Loucy (cell line): ENCODE results near the gene ELMO1.

Source experiments
- H2AFZ ChIP-seq: fragments of 200-600 bp; sonication (generic); 2 replicates; pipeline ENCODE4 v1.6.0; 2016; ENCODE audit warnings: antibody characterized with exemption, mild to moderate bottlenecking, low read length, moderate library complexity
- H3F3A ChIP-seq: fragments of 200-600 bp; 2 replicates; pipeline ENCODE4 v1.6.0; 2016; ENCODE audit warnings: antibody characterized with exemption, low read depth, mild to moderate bottlenecking
- H3K27me3 ChIP-seq: fragments of 200-600 bp; sonication (generic); 2 replicates; pipeline ENCODE4 v1.6.1; 2014; ENCODE audit warnings: low read length, mild to moderate bottlenecking; ENCODE audit not compliant: insufficient read depth, poor library complexity, severe bottlenecking
- H3K36me3 ChIP-seq: fragments of 200-600 bp; sonication (generic); 2 replicates; pipeline ENCODE4 v1.6.1; 2016; ENCODE audit warnings: low read length; ENCODE audit not compliant: insufficient read depth
- H3K4me1 ChIP-seq: fragments of 200-600 bp; sonication (generic); 2 replicates; pipeline ENCODE4 v1.5.1; 2014; ENCODE audit warnings: low read length, mild to moderate bottlenecking; ENCODE audit not compliant: insufficient read depth, poor library complexity, severe bottlenecking
- H3K4me2 ChIP-seq: fragments of 200-600 bp; sonication (generic); 2 replicates; pipeline ENCODE4 v1.6.0; 2014; ENCODE audit warnings: antibody characterized with exemption, low read length, low read depth, mild to moderate bottlenecking; ENCODE audit not compliant: poor library complexity, severe bottlenecking
- H3K4me3 ChIP-seq: fragments of 200-600 bp; sonication (generic); 2 replicates; pipeline ENCODE4 v1.5.1; 2014; ENCODE audit warnings: low read length, mild to moderate bottlenecking, mixed read lengths; ENCODE audit not compliant: poor library complexity, severe bottlenecking
- H3K79me2 ChIP-seq: fragments of 200-600 bp; sonication (generic); 2 replicates; pipeline ENCODE4 v1.6.1; 2014; ENCODE audit warnings: low read length; ENCODE audit not compliant: insufficient read depth
- H3K9ac ChIP-seq: fragments of 200-600 bp; sonication (generic); 2 replicates; pipeline ENCODE4 v1.6.0; 2014; ENCODE audit warnings: mild to moderate bottlenecking, low read depth, low read length, moderate library complexity; ENCODE audit not compliant: poor library complexity, severe bottlenecking
- H3K9me2 ChIP-seq: fragments of 200-600 bp; sonication (generic); replicated peaks from 2 replicates; pipeline ENCODE4 v1.6.1; 2016; ENCODE audit warnings: low read depth, low read length, mixed read lengths
- H3K9me3 ChIP-seq: fragments of 200-600 bp; sonication (generic); 2 replicates; pipeline ENCODE4 v1.6.1; 2014; ENCODE audit warnings: mild to moderate bottlenecking, antibody characterized with exemption, low read length, low read depth; ENCODE audit not compliant: insufficient read depth
- H4K20me1 ChIP-seq: fragments of 200-600 bp; sonication (generic); 2 replicates; pipeline ENCODE4 v1.6.0; 2014; ENCODE audit warnings: antibody characterized with exemption, low read length, mild to moderate bottlenecking; ENCODE audit not compliant: insufficient read depth, poor library complexity, severe bottlenecking
- EZH2phosphoT487 ChIP-seq: fragments of 200-600 bp; IDR thresholded peaks from 2 replicates; pipeline ENCODE4 v1.6.1; 2018; ENCODE audit warnings: antibody characterized with exemption, mild to moderate bottlenecking, moderate library complexity, borderline replicate concordance
- TF ChIP-seq, protein P1 (sequence below): fragments of 200-600 bp; sonication (generic); conservative IDR thresholded peaks from 2 replicates; pipeline ENCODE4 v1.5.1; 2014; ENCODE audit warnings: mild to moderate bottlenecking, antibody characterized with exemption, low read length

Gene ELMO1

DNA sequence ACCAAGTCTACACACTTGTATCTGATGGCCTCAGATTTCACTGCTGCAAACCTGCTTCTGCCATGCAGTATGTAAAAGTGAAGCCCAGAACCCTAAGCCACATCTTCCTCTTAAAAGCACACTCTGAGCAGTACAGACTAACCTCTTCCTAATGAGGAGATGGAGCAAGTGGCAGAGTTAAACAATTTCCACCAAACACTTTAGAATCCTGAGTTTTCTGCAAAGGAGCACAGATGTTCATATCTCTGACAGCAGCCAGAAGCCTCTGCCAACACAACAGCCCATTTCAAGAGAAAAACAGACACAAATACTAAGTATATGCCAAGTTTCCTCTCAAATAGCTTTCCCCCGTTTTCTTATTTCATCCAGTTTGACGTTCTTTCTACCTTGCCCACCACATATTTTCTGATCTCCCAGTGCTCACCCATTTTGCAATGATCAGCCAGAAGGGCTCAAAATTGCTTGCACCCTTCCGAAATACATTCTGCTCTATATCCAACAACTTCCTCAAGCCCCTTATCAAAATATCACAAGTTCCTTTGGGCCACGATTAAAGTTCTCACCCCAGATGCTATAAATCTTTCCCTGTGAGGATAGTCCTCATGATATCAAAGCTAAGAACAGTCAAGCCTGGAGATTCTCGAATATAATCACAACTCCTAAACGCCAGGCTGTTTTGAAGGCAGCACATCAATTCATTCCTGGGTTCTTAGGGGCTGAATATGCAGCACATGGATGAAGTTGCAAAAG lies 27.5 kb downstream of the ELMO1 start:
- H3K4me2 ChIP-seq: no peak overlapping the region
- no peak for TF ChIP-seq EZH2phosphoT487
- TF ChIP-seq, protein P1, sequence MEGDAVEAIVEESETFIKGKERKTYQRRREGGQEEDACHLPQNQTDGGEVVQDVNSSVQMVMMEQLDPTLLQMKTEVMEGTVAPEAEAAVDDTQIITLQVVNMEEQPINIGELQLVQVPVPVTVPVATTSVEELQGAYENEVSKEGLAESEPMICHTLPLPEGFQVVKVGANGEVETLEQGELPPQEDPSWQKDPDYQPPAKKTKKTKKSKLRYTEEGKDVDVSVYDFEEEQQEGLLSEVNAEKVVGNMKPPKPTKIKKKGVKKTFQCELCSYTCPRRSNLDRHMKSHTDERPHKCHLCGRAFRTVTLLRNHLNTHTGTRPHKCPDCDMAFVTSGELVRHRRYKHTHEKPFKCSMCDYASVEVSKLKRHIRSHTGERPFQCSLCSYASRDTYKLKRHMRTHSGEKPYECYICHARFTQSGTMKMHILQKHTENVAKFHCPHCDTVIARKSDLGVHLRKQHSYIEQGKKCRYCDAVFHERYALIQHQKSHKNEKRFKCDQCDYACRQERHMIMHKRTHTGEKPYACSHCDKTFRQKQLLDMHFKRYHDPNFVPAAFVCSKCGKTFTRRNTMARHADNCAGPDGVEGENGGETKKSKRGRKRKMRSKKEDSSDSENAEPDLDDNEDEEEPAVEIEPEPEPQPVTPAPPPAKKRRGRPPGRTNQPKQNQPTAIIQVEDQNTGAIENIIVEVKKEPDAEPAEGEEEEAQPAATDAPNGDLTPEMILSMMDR: no peak
- H3K9me3 ChIP-seq: no peaks in the 10 kb centered on the region
- H3K9me2 ChIP-seq: no peaks in the 10 kb centered on the region
- no peak overlapping the region for H2AFZ ChIP-seq
- no peaks in the 10 kb centered on the region for H3F3A ChIP-seq
- no peaks in the 10 kb centered on the region for H3K27me3 ChIP-seq
- H3K36me3 ChIP-seq: no peaks in the 10 kb centered on the region
- peaks cover 17% of the 10 kb centered on the region for H3K4me1 ChIP-seq
- no peak overlapping the region for H3K9ac ChIP-seq
- H3K79me2 ChIP-seq: 0 out of 2 replicates have a peak, but pooled peaks cover 10% of the 10 kb centered on the region
- no peak overlapping the region for H3K4me3 ChIP-seq
- H4K20me1 ChIP-seq: no peaks in the 10 kb centered on the region

DNA sequence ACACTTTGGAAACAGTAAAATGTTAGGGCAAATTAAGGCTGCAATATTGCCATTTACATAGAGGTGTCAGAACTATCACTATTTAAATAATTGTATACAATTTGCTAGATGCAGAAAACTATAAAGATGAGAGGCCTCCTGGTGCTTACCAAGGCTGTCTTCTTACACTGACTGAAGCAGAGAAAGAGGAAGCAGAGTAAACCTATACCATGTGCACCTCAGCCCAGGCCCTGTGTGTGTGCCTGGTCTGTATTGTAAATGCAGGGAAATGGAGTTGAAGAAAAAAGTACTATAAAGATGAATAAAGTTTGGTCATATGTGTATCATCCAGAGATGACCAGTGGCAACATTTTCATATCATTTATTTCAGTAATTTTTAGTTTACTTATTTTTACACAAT lies 29.2 kb downstream of the ELMO1 start:
- H4K20me1 ChIP-seq: no peaks in the 10 kb centered on the region
- H3F3A ChIP-seq: no peaks in the 10 kb centered on the region
- H3K9me2 ChIP-seq: no peaks in the 10 kb centered on the region
- H3K4me1 ChIP-seq: peaks cover 17% of the 10 kb centered on the region
- H3K36me3 ChIP-seq: no peaks in the 10 kb centered on the region
- H3K27me3 ChIP-seq: no peaks in the 10 kb centered on the region
- H3K4me3 ChIP-seq: no peak overlapping the region
- no peak overlapping the region for H3K9ac ChIP-seq
- TF ChIP-seq EZH2phosphoT487: no peak
- TF ChIP-seq, protein P1: no peak
- 0 out of 2 replicates have a peak, but pooled peaks cover 10% of the 10 kb centered on the region for H3K79me2 ChIP-seq
- H3K9me3 ChIP-seq: no peaks in the 10 kb centered on the region
- H2AFZ ChIP-seq: no peak overlapping the region
- H3K4me2 ChIP-seq: no peak overlapping the region

DNA sequence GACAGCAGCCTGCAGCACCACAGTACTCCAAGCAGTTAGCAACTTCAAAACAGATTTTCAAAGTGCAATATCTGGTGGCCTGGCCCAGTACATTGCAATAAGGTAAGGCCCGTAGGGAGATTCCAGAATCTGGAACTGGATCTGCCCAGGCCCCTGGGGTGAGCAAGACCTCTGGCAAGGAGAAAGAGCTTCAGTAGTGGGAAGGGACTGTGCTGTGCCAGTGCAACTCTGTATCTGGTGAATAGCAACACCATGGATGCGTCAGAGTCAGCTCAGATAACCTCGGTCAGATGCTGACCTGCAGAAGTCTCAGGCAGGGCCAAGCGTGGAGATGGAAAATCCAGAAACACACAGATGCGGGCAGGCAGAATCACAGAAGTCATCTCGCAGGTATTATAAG lies 30.3 kb downstream of the ELMO1 start:
- Histone ChIP-seq H3F3A (no peaks in the 10 kb centered on the region), H2AFZ (no peak overlapping the region), H3K36me3 (no peaks in the 10 kb centered on the region), H3K27me3 (no peaks in the 10 kb centered on the region), H3K9me3 (no peaks in the 10 kb centered on the region), H3K4me3 (no peak overlapping the region), H3K4me2 (no peak overlapping the region), H3K79me2 (0 out of 2 replicates have a peak, but pooled peaks cover 10% of the 10 kb centered on the region), H3K4me1 (peaks cover 11% of the 10 kb centered on the region), H4K20me1 (no peaks in the 10 kb centered on the region), H3K9me2 (no peaks in the 10 kb centered on the region), H3K9ac (no peak overlapping the region)
- no peak for TF ChIP-seq EZH2phosphoT487
- TF ChIP-seq, protein P1: no peak
